HCT116 (cell line): ENCODE results near the gene HHIPL1. TPM values are rescaled to one million over a fixed set of nuclear protein-coding genes. Genes with fewer than 3 reads are reported as not detected.
A peak's percentile ranks its signal among the peaks of the same experiment; 100 is the strongest.

Source experiments
- ATAC-seq: fragments of 200-7000 bp; cut with Tn5 transposase; 2 replicates; pipeline ENCODE4 v1.9.1; 2020; ENCODE audit warnings: mild to moderate bottlenecking, moderate library complexity
- BruUV-seq: library from RNA; stranded (reverse); fragments of 400-500 nt; replicated peaks from 2 replicates; lab custom pipeline; 2021; lab: Mats Ljungman, UMichigan
- CTCF ChIA-PET: fragments of 300-600 bp; sonication (Branson Sonifier 250); formaldehyde crosslinking; loops from one replicate; lab custom pipeline; 2021; ENCODE audit warnings: antibody characterized with exemption; lab: Charles Lee
- POLR2A ChIA-PET: fragments of 300-600, 350-600 bp; sonication (Branson Sonifier 250); formaldehyde crosslinking; loops from one replicate; lab custom pipeline; 2021; ENCODE audit warnings: antibody characterized with exemption; lab: Charles Lee
- RAD21 ChIA-PET, 2 experiments: fragments of 300-600 bp; sonication (Branson Sonifier 250); formaldehyde crosslinking; loops; one replicate each; lab custom pipeline; 2023; ENCODE audit warnings: low total read pairs in 2 of 2; ENCODE audit not compliant: uncharacterized antibody in 2 of 2, unreplicated experiment in 2 of 2, low non-redundant PET in 1 of 2; lab: Charles Lee
- DNase-seq: peaks from one replicate; pipeline ENCODE4 v3.0.0-alpha.2; 2010; ENCODE audit warnings: low read depth, low spot score
- H2AFZ ChIP-seq: fragments of 200-600 bp; shearing (Covaris generic), sonication (generic); 2 replicates; pipeline ENCODE4 v1.6.1; 2017; ENCODE audit warnings: low read depth, mixed run types, mixed read lengths, antibody characterized with exemption, low read length; ENCODE audit not compliant: poor library complexity, severe bottlenecking
- H3K27ac ChIP-seq: 2 replicates; pipeline ENCODE4 v1.5.1; 2012; ENCODE audit warnings: low read depth, low read length
- H3K27me3 ChIP-seq: fragments of 200-600 bp; sonication (generic); 2 replicates; pipeline ENCODE4 v1.6.1; 2016; ENCODE audit warnings: mixed run types, low read length, mixed read lengths; ENCODE audit not compliant: insufficient read depth
- H3K36me3 ChIP-seq, 2 experiments: fragments of 200-500 bp in 1 of 2; fragments of 200-600 bp in 1 of 2; sonication (Bioruptor generic) in 1 of 2; sonication (generic) in 1 of 2; 2 replicates each; pipeline versions ENCODE4 v1.5.1 to v1.6.1; 2014 to 2016; ENCODE audit warnings: low read length in 2 of 2, inconsistent platforms in 1 of 2, mixed read lengths in 1 of 2, mixed run types in 1 of 2; ENCODE audit not compliant: insufficient read depth in 2 of 2, control insufficient read depth in 1 of 2
- H3K4me1 ChIP-seq, 2 experiments: fragments of 200-600 bp in 1 of 2; sonication (generic) in 1 of 2; 2 replicates each; pipeline versions ENCODE4 v1.5.1 to v1.6.1; 2012 to 2017; ENCODE audit warnings: low read length in 2 of 2, inconsistent platforms in 1 of 2, mild to moderate bottlenecking in 1 of 2, mixed read lengths in 1 of 2, mixed run types in 1 of 2, moderate library complexity in 1 of 2; ENCODE audit not compliant: insufficient read depth in 2 of 2, control insufficient read depth in 1 of 2
- H3K4me2 ChIP-seq: fragments of 200-600 bp; sonication (generic); 2 replicates; pipeline ENCODE4 v1.6.1; 2017; ENCODE audit warnings: mixed run types, low read length, mixed read lengths
- H3K4me3 ChIP-seq, 2 experiments: fragments of 200-600 bp in 1 of 2; sonication (generic) in 1 of 2; replicated peaks in 1 of 2; 2 replicates each; pipeline ENCODE4 v1.5.1; 2011 to 2016; ENCODE audit warnings: low read length in 2 of 2, control low read depth in 1 of 2, low read depth in 1 of 2, mild to moderate bottlenecking in 1 of 2, mixed read lengths in 1 of 2, mixed run types in 1 of 2
- H3K79me2 ChIP-seq: fragments of 200-600 bp; sonication (generic); 2 replicates; pipeline ENCODE4 v1.6.1; 2017; ENCODE audit warnings: mild to moderate bottlenecking, mixed run types, low read length, moderate library complexity, mixed read lengths; ENCODE audit not compliant: insufficient read depth
- H3K9ac ChIP-seq: fragments of 200-600 bp; sonication (generic); 2 replicates; pipeline ENCODE4 v1.6.1; 2016; ENCODE audit warnings: low read length, mixed read lengths
- H3K9me2 ChIP-seq: fragments of 200-600 bp; sonication (generic), shearing (Covaris generic); 2 replicates; pipeline ENCODE4 v1.6.1; 2017; ENCODE audit warnings: mixed run types, mild to moderate bottlenecking, moderate library complexity; ENCODE audit not compliant: insufficient read depth
- H3K9me3 ChIP-seq, 2 experiments: fragments of 200-500 bp in 1 of 2; fragments of 200-600 bp in 1 of 2; sonication (Bioruptor generic) in 1 of 2; sonication (generic) in 1 of 2; 2 replicates each; pipeline ENCODE4 v1.6.1; 2014 to 2017; ENCODE audit warnings: low read length in 2 of 2, mixed read lengths in 2 of 2, inconsistent platforms in 1 of 2, low read depth in 1 of 2, mild to moderate bottlenecking in 1 of 2, mixed run types in 1 of 2, moderate library complexity in 1 of 2; ENCODE audit not compliant: control insufficient read depth in 1 of 2, insufficient read depth in 1 of 2
- H4K20me1 ChIP-seq: fragments of 200-600 bp; sonication (generic), shearing (Covaris generic); 2 replicates; pipeline ENCODE4 v1.6.1; 2017; ENCODE audit warnings: mixed run types, mild to moderate bottlenecking, moderate library complexity; ENCODE audit not compliant: insufficient read depth
- CBX3 ChIP-seq: IDR thresholded peaks from 2 replicates; pipeline ENCODE4 v1.6.1; 2012; ENCODE audit warnings: low read depth
- CTCF ChIP-seq, 3 experiments: fragments of 200-600 bp in 1 of 3; sonication (generic) in 1 of 3; IDR thresholded peaks in 2 of 3; conservative IDR thresholded peaks in 1 of 3; 2 replicates each; pipeline ENCODE4 v1.5.1; 2012 to 2017; ENCODE audit warnings: low read depth in 2 of 3, low read length in 2 of 3, antibody characterized with exemption in 1 of 3, borderline replicate concordance in 1 of 3, control low read depth in 1 of 3, mild to moderate bottlenecking in 1 of 3, mixed read lengths in 1 of 3, mixed run types in 1 of 3, moderate library complexity in 1 of 3; ENCODE audit not compliant: insufficient read depth in 1 of 3
- EGR1 ChIP-seq: IDR thresholded peaks from 2 replicates; pipeline ENCODE4 v1.6.1; 2012; ENCODE audit warnings: low read depth
- ELF1 ChIP-seq: IDR thresholded peaks from 2 replicates; pipeline ENCODE4 v1.6.1; 2012; ENCODE audit warnings: low read depth, borderline replicate concordance
- EZH2 ChIP-seq: fragments of 200-600 bp; sonication (generic); IDR thresholded peaks from 2 replicates; pipeline ENCODE4 v1.6.1; 2017; ENCODE audit warnings: antibody characterized with exemption, mixed run types
- FOSL1 ChIP-seq: IDR thresholded peaks from 2 replicates; pipeline ENCODE4 v1.6.1; 2012; ENCODE audit warnings: low read depth
- RAD21 ChIP-seq: IDR thresholded peaks from 2 replicates; pipeline ENCODE4 v1.6.1; 2012; ENCODE audit warnings: low read depth, mild to moderate bottlenecking
- SP1 ChIP-seq: IDR thresholded peaks from 2 replicates; pipeline ENCODE4 v1.6.1; 2012; ENCODE audit warnings: low read depth
- ZNF274 ChIP-seq: fragments of 200-500 bp; sonication (Bioruptor generic); IDR thresholded peaks from 2 replicates; pipeline ENCODE4 v1.6.1; 2014; ENCODE audit warnings: mild to moderate bottlenecking, low read depth, low read length, inconsistent platforms
- intact Hi-C: fragments of 100-400 bp; cut with micrococcal nuclease; formaldehyde crosslinking; loops from 2 replicates; pipeline ENCODE4 v1.10.0; 2022
- total RNA-seq: library from RNA; stranded (reverse); gene quantifications from one replicate; pipeline ENCODE4 v1.2.1, GENCODE V29; 2021; ENCODE audit not compliant: unreplicated experiment

HHIPL1 gene
- total RNA-seq, 1 experiment from 2014 or later: not detected

DNA sequence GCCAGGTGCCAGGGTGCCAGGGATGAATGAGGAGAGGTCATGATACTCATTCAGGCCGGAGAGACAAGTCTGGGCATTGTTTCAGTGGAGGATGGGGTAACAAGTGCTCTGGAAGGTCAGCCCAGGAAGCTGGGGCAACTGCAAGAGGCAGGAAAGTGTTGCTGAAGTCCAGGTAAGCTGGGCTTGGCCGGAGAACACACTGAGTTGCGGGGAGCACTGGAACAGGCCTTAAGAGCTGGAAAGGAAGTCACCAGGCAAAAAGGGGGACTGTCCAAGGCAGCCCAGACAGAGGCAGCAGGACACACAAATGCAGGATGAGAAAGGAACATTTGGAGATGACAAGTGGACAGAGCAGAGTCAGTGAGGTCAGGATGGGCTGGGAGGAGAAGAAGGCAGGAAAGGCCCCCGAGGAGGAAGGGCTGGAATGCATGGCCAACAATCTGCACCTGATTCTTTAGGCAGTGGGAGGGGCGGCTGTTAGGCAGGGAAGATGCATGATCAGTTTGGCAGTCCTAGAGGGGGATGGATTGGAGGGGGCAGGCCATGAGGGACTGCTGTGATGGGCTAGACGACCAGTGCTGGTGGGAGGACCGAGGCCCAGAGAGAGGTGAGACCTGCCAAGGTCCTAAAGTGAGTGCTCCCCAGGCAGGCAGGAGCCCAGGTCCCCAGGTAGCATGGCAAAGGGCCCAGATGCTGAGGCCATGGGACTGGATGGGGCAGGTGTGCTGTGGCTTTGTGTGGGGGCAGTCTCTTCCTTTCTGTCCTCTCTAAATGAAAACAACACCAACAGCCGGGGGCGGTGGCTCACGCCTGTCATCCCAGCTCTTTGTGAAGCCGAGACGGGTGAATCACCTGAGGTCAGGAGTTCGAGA is 17.2 kb upstream of the HHIPL1 start:
- Histone ChIP-seq H3K27me3 (no peaks in the 10 kb centered on the region), H3K4me2 (peak overlapping the region; percentile 70), H3K9me2 (no peaks in the 10 kb centered on the region), H4K20me1 (no peaks in the 10 kb centered on the region), H3K36me3 (no peaks in the 10 kb centered on the region), H3K4me3 (no peak overlapping the region), H3K79me2 (no peaks in the 10 kb centered on the region), H3K9ac (no peak overlapping the region), H3K9me3 (no peaks in the 10 kb centered on the region), H3K27ac (no peak overlapping the region), H3K4me1 (peaks cover 6 to 15% of the 10 kb centered on the region in 2 experiments; a peak in 3 of 4 replicates), H2AFZ (no peak overlapping the region)
- POLR2A ChIA-PET: no interaction called here
- RAD21 ChIA-PET: interaction anchor here (0.6 to 0.8 kb wide), 4 partner anchors 52 to 114 kb away, joined by 3 to 4 read pairs (median 3); no protein-coding TSS in a partner anchor
- DNase-seq (no peak), ATAC-seq (no peak)
- CTCF ChIA-PET: interaction anchor here (0.7 to 1.2 kb wide), 7 partner anchors 10 to 147 kb away, joined by 3 to 5 read pairs (median 3); partner anchors contain the start of gene SETD3
- intact Hi-C loops: no loop called here
- TF ChIP-seq ELF1 (no peak), ZNF274 (no peak)
- no TSS peak for BruUV-seq

GRCh38 chr14:99628887-99629618 is 15.9 kb upstream of the HHIPL1 start:
- Histone ChIP-seq H3K9me3 (no peaks in the 10 kb centered on the region), H3K4me2 (peak overlapping the region; percentile 70), H4K20me1 (no peaks in the 10 kb centered on the region), H3K9ac (peak overlapping the region; percentile 18; the same call in 1 of the 2 replicates), H3K9me2 (no peaks in the 10 kb centered on the region), H2AFZ (peak overlapping the region; percentile 81), H3K27me3 (no peaks in the 10 kb centered on the region), H3K79me2 (no peaks in the 10 kb centered on the region), H3K4me1 (peaks cover 6 to 15% of the 10 kb centered on the region in 2 experiments; a peak in 3 of 4 replicates), H3K27ac (no peak overlapping the region), H3K36me3 (no peaks in the 10 kb centered on the region), H3K4me3 (peak overlapping the region; percentile 29 to 46)
- RAD21 ChIA-PET: interaction anchor here in 1 of 2 experiments (0.8 kb wide), 2 partner anchors 53 to 116 kb away, joined by 3 read pairs; no protein-coding TSS in a partner anchor
- POLR2A ChIA-PET: interaction anchor here (0.6 kb wide), 1 partner anchor 354 kb away, joined by 3 read pairs; no protein-coding TSS in a partner anchor
- intact Hi-C loops: loop anchor here (1.0 kb wide), 1 partner anchor 111 kb away; no protein-coding TSS in a partner anchor
- no TSS peak for BruUV-seq
- peak; percentile 61 for DNase-seq
- ATAC-seq: peak; percentile 98
- TF ChIP-seq CTCF (IDR thresholded peaks at IDR 0.05 in 2 of 3, conservative IDR thresholded peaks at IDR 0.05 in 1 of 3; ENCODE audit: borderline replicate concordance in 1 of 3, insufficient read depth in 1 of 3, low read depth in 2 of 3, low read length in 2 of 3) (peak; percentile 97 to 98 (median 98)), EGR1 (no peak), FOSL1 (no peak), ELF1 (no peak), SP1 (no peak), CBX3 (no peak), EZH2 (no peak), RAD21 (peak; percentile 99)
- CTCF ChIA-PET: interaction anchor here (0.7 to 1.2 kb wide), 7 partner anchors 11 to 148 kb away, joined by 3 to 5 read pairs (median 3); partner anchors contain the start of gene SETD3
